ENCODE data around the gene RAB4B. TPM values are rescaled to one million over a fixed set of nuclear protein-coding genes. Genes with fewer than 3 reads are reported as not detected.
A peak's percentile ranks its signal among the peaks of the same experiment; 100 is the strongest.
"Not testable (repeated sequence)": the region's sequence is repeated elsewhere in the genome, so short reads cannot be mapped to it uniquely, and the experiment has no call there.

Gene RAB4B, protein sequence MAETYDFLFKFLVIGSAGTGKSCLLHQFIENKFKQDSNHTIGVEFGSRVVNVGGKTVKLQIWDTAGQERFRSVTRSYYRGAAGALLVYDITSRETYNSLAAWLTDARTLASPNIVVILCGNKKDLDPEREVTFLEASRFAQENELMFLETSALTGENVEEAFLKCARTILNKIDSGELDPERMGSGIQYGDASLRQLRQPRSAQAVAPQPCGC
- total RNA-seq: 10 to 100 TPM; 14.5 to 23.0 (median 19.4) TPM

GRCh38 chr19:40777937-40778705, at the start of gene RAB4B:
RAB4B (plus strand) TSS chr19:40778247; CDS start chr19:40778376, 129 bp downstream.
- in situ Hi-C loops (cut with MboI; ENCODE audit: low pct_unique_long_range_greater_than_20kb in 2 of 9, low sequenced_read_pairs in 9 of 9, unreplicated experiment in 9 of 9): no loop called here
- Histone ChIP-seq H3K4me1 (replicated peaks in 1 of 2) (peaks cover 4% of the 10 kb centered on the region in 2 donors), H3K27ac (peak within 1 kb of the TSS; percentile 98 to 100), H3K4me3 (peak within 1 kb of the TSS; percentile 56 to 65 (median 64))
- WGBS, 10 experiments: 0 to 3% (median 0%) methylated on average over 1 to 15 of the region's 56 CpGs; no CpG with 5 or more reads in 5 of the 10 experiments
- ATAC-seq (replicated peaks in 6 of 8): peak; percentile 79 to 85 (median 82)

DNA sequence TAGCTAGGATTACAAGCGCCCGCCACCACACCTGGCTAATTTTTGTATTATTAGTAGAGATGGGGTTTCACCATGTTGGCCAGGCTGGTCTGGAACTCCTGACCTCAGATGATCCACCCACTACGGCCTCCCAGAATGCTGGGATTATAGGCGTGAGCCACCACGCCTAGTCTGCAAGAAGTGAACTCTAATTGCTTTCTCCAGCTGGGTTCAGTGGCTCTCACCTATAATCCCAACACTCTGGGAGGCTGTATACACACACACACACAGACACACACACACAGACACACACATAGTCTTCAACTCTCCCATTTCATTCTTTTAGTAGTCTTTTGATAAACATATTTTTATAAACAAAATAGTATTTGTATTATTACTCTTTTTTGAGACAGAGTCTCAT, 48.0 kb upstream of the RAB4B start:
- H3K27ac ChIP-seq; H3K4me3 ChIP-seq; ATAC-seq (replicated peaks in 6 of 8); H3K4me1 ChIP-seq (replicated peaks in 1 of 2); in situ Hi-C loops (cut with MboI; ENCODE audit: low pct_unique_long_range_greater_than_20kb in 2 of 9, low sequenced_read_pairs in 9 of 9, unreplicated experiment in 9 of 9): not testable (repeated sequence)
- WGBS, 10 experiments: 80 to 100% (median 100%) methylated on average over 1 to 5 of the region's 5 CpGs; no CpG with 5 or more reads in 5 of the 10 experiments

GRCh38 chr19:40732304-40732703, 45.7 kb upstream of the RAB4B start:
- in situ Hi-C loops (cut with MboI; ENCODE audit: low pct_unique_long_range_greater_than_20kb in 2 of 9, low sequenced_read_pairs in 9 of 9, unreplicated experiment in 9 of 9); H3K4me3 ChIP-seq; H3K27ac ChIP-seq; ATAC-seq (replicated peaks in 6 of 8); H3K4me1 ChIP-seq (replicated peaks in 1 of 2): not testable (repeated sequence)
- 96 to 100% (median 100%) methylated on average over 2 to 16 of the region's 16 CpGs; no CpG with 5 or more reads in 1 of the 10 experiments for WGBS, 10 experiments

- H3K4me1 ChIP-seq (replicated peaks in 1 of 2): no peaks in the 10 kb centered on the region
- no peak overlapping the region for H3K27ac ChIP-seq
- no peak overlapping the region for H3K4me3 ChIP-seq
- 80 to 100% (median 92%) methylated on average over 2 to 8 of the region's 13 CpGs; no CpG with 5 or more reads in 6 of the 10 experiments for WGBS, 10 experiments
- no peak for ATAC-seq (replicated peaks in 6 of 8)
- in situ Hi-C loops (cut with MboI; ENCODE audit: low pct_unique_long_range_greater_than_20kb in 2 of 9, low sequenced_read_pairs in 9 of 9, unreplicated experiment in 9 of 9): no loop called here
These were observed 44.9 kb upstream of the RAB4B start for GRCh38 chr19:40733149-40733548.

DNA sequence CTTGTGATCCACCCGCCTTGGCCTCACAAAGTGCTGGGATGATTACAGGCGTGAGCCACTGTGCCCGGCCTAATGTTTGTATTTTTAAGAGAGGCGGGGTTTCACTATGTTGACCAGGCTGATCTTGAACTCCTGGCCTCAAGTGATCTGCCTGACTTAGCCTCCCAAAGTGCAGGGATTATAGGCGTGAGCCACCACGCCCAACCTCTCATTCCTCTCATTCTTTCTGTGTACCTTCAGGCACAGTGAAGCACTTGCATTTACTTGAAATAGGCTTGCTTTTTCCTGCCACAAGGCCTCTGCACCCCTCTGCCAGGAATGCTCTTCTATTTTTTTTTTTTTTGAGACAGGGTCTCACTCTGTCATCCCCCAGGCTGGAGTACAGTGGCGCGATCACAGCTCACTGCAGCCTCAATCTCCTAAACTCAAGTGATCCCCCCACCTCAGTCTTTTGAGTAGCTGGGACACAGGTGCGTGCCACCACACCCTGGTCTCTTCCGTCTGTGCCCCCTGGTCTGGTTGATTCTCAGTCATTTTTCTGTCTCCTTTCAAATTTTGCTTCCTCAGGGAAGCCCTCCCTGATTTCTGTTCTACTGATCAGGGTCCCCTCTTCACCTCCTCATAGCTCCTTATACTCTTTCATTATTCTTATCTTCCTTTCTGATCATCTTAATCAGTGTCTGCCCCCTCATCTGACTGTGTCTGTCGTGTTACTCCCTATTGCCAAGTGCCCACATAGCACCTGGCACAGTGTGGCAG, 42.9 kb upstream of the RAB4B start:
- WGBS, 10 experiments: 79 to 100% (median 94%) methylated on average over 1 to 9 of the region's 11 CpGs
- in situ Hi-C loops (cut with MboI; ENCODE audit: low pct_unique_long_range_greater_than_20kb in 2 of 9, low sequenced_read_pairs in 9 of 9, unreplicated experiment in 9 of 9): no loop called here
- Histone ChIP-seq H3K27ac (no peak overlapping the region), H3K4me1 (replicated peaks in 1 of 2) (no peaks in the 10 kb centered on the region), H3K4me3 (no peak overlapping the region)
- ATAC-seq (replicated peaks in 6 of 8): peak in 2 of 8 experiments; percentile 19 to 42

DNA sequence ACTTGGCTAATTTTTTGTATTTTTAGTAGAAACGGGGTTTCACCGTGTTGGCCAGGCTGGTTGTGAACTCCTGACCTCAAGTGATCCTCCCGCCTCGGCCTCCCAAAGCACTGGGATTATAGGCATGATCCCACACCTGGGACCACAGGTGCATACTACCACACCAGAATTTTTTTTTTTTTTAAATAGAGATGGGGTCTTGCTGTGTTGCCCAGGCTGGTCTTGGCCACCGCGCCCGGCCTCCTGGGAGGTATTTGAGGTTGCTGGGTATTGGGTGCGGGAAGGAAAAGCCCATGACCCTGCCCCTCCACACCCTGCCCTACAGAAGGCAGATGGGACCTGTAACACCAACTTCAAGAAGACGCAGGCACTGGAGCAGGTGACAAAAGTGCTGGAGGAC, 41.4 kb upstream of the RAB4B start:
- H3K4me1 ChIP-seq (replicated peaks in 1 of 2): no peaks in the 10 kb centered on the region
- ATAC-seq (replicated peaks in 6 of 8): no peak
- no peak overlapping the region for H3K27ac ChIP-seq
- in situ Hi-C loops (cut with MboI; ENCODE audit: low pct_unique_long_range_greater_than_20kb in 2 of 9, low sequenced_read_pairs in 9 of 9, unreplicated experiment in 9 of 9): no loop called here
- H3K4me3 ChIP-seq: no peak overlapping the region
- 60 to 100% (median 93%) methylated on average over 1 to 2 of the region's 9 CpGs; no CpG with 5 or more reads in 7 of the 10 experiments for WGBS, 10 experiments

DNA sequence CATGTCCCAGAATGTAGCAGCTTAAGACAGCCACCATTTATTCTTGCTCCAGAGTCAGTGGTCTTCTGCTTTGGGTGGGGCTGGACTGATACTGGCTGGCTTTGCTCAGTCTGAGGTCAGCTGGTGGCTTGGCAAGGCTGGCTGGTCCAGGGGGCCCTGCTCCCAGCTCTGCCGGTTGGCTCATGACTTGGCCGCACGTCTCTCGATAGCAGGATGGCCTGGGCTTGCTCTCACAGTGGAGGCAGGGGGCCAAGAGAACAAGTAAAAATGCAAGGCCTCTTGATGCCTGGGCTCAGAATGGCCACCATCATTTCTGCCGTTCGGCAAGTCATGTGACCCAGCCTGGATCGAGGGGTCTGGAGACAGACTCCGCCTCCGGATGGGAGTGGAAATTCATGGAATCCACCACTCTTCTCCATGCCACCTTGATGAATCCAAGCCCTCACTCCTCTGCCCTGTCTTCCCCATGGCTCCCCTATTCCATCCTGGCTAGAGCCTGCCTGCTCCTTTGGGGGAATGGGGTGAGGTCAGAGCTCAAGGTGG, 40.9 kb upstream of the RAB4B start:
- in situ Hi-C loops (cut with MboI; ENCODE audit: low pct_unique_long_range_greater_than_20kb in 2 of 9, low sequenced_read_pairs in 9 of 9, unreplicated experiment in 9 of 9): no loop called here
- no peak for ATAC-seq (replicated peaks in 6 of 8)
- Histone ChIP-seq H3K27ac (no peak overlapping the region), H3K4me3 (no peak overlapping the region), H3K4me1 (replicated peaks in 1 of 2) (no peaks in the 10 kb centered on the region)
- WGBS, 10 experiments: 54% methylated on average over 7 of the region's 9 CpGs; no CpG with 5 or more reads in 9 of the 10 experiments

GRCh38 chr19:40739030-40739839, 38.8 kb upstream of the RAB4B start:
- Histone ChIP-seq H3K27ac (no peak overlapping the region), H3K4me3 (no peak overlapping the region), H3K4me1 (replicated peaks in 1 of 2) (no peaks in the 10 kb centered on the region)
- WGBS, 10 experiments: 60 to 100% (median 96%) methylated on average over 1 to 8 of the region's 22 CpGs; no CpG with 5 or more reads in 2 of the 10 experiments
- in situ Hi-C loops (cut with MboI; ENCODE audit: low pct_unique_long_range_greater_than_20kb in 2 of 9, low sequenced_read_pairs in 9 of 9, unreplicated experiment in 9 of 9): no loop called here
- peak in 2 of 8 experiments; percentile 7 to 10 for ATAC-seq (replicated peaks in 6 of 8)

GRCh38 chr19:40739871-40740703, 38.0 kb upstream of the RAB4B start:
- Histone ChIP-seq H3K27ac (peak overlapping the region in 1 of 2 donors; percentile 39), H3K4me3 (no peak overlapping the region), H3K4me1 (replicated peaks in 1 of 2) (no peaks in the 10 kb centered on the region)
- WGBS, 10 experiments: 15 to 100% (median 80%) methylated on average over 1 to 4 of the region's 16 CpGs; no CpG with 5 or more reads in 4 of the 10 experiments
- in situ Hi-C loops (cut with MboI; ENCODE audit: low pct_unique_long_range_greater_than_20kb in 2 of 9, low sequenced_read_pairs in 9 of 9, unreplicated experiment in 9 of 9): no loop called here
- ATAC-seq (replicated peaks in 6 of 8): peak in 6 of 8 experiments; percentile 6 to 63 (median 42)

DNA sequence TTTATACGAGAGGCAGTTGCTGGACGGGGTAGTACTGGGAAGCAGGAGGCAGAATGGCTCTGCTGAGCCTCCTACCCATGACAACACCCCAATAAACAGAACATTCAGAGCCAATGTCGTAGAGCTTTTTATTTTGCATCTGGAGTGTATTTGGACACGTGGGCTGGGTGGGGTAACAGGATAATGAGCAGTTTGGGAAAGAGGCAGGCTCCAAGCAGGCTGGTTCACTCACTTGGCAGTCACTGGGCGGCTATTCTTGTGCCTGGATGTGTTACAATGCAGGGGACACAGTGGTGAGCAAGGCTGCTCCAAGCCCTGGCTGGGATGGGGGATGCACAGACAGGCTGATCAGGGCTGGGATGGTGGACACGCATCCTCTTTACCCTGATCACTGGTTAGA, 37.3 kb upstream of the RAB4B start:
- in situ Hi-C loops (cut with MboI; ENCODE audit: low pct_unique_long_range_greater_than_20kb in 2 of 9, low sequenced_read_pairs in 9 of 9, unreplicated experiment in 9 of 9): no loop called here
- Histone ChIP-seq H3K4me1 (replicated peaks in 1 of 2) (no peaks in the 10 kb centered on the region), H3K4me3 (no peak overlapping the region), H3K27ac (peak overlapping the region in 1 of 2 donors; percentile 39)
- peak in 3 of 8 experiments; percentile 76 to 82 (median 81) for ATAC-seq (replicated peaks in 6 of 8)
- WGBS, 10 experiments: 0 to 90% (median 85%) methylated on average over 2 to 5 of the region's 6 CpGs; no CpG with 5 or more reads in 6 of the 10 experiments

- peak in 4 of 8 experiments; percentile 4 to 23 (median 13) for ATAC-seq (replicated peaks in 6 of 8)
- in situ Hi-C loops (cut with MboI; ENCODE audit: low pct_unique_long_range_greater_than_20kb in 2 of 9, low sequenced_read_pairs in 9 of 9, unreplicated experiment in 9 of 9): no loop called here
- Histone ChIP-seq H3K4me3 (no peak overlapping the region), H3K4me1 (replicated peaks in 1 of 2) (no peaks in the 10 kb centered on the region), H3K27ac (peak overlapping the region; percentile 33 to 37)
- 40 to 93% (median 80%) methylated on average over 1 to 7 of the region's 10 CpGs; no CpG with 5 or more reads in 5 of the 10 experiments for WGBS, 10 experiments
These were observed 36.3 kb upstream of the RAB4B start for GRCh38 chr19:40741527-40742390.

Data from motor neuron (in vitro differentiated cells).